ENCODE data around the gene ADAMTSL3. TPM values are rescaled to one million over a fixed set of nuclear protein-coding genes. Genes with fewer than 3 reads are reported as not detected.

Gene ADAMTSL3
- total and polyA plus RNA-seq, 2 of the 8 experiments (the other 6 are each of a cell fraction or from before 2014, with no cell fraction given), result 0.35 to 1.4 TPM

DNA sequence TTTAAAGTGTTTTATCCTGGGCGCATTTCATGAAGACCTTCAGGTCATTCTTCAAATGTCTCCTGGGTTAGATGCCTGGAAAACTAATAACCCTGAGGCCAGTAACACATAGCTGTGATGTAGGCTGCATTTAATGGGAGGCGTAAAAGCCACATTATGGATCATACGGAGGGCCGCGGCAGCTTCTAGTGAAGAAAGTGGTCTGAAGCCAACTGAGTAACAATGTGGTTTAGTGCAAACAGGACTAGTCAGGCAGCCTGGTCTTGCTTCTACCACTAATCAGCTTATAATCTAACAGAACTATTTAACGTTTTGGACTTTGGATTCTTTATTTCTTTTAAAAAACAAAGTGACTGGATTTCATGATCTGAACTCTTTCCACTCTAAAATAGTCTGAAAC is 54.4 kb downstream of the ADAMTSL3 start (continued):
- TF ChIP-seq SAP30 (IDR thresholded peaks at IDR 0.05; ENCODE audit: insufficient read depth, insufficient replicate concordance, low read length) (no peak), EZH2 (IDR thresholded peaks at IDR 0.05; ENCODE audit: low read depth, low read length, severe bottlenecking) (no peak), YY1 (IDR thresholded peaks at IDR 0.05; ENCODE audit: low read depth, low read length) (no peak), FOSL1 (IDR thresholded peaks at IDR 0.05; ENCODE audit: insufficient read depth, low read depth, low read length) (no peak), CREB1 (IDR thresholded peaks at IDR 0.05) (no peak)
